ENCODE data around the gene CAMK2D. TPM values are rescaled to one million over a fixed set of nuclear protein-coding genes. Genes with fewer than 3 reads are reported as not detected.

Gene CAMK2D
- total RNA-seq, 1 experiment from 2014 or later = 9.0 TPM

GRCh38 chr4:113727802-113728201, 33.7 kb downstream of the CAMK2D start:
- Histone ChIP-seq H3K27me3 (ENCODE audit: insufficient read depth, low read length) (no peaks in the 10 kb centered on the region), H3K79me1 (ENCODE audit: insufficient read depth, low read depth, low read length, poor library complexity, severe bottlenecking) (no peaks in the 10 kb centered on the region), H3K23ac (ENCODE audit: insufficient read length, low read depth, low read length) (no peak overlapping the region), H4K8ac (replicated peaks; ENCODE audit: insufficient read length, low read depth, low read length) (no peak overlapping the region), H3K4me2 (ENCODE audit: insufficient read depth, insufficient read length, low read length) (no peak overlapping the region), H3K27ac (ENCODE audit: insufficient read length, low read depth, low read length) (no peak overlapping the region), H2BK5ac (ENCODE audit: insufficient read length, low read length) (no peak overlapping the region), H4K91ac (ENCODE audit: insufficient read length, low read depth, low read length) (no peak overlapping the region), H3K18ac (ENCODE audit: insufficient read length, low read depth, low read length) (no peak overlapping the region), H3K4ac (ENCODE audit: low read depth, low read length) (no peak overlapping the region), H4K20me1 (ENCODE audit: control insufficient read depth, insufficient read depth, insufficient read length) (no peaks in the 10 kb centered on the region), H3K23me2 (ENCODE audit: insufficient read length, low read depth, low read length, poor library complexity, severe bottlenecking) (no peaks in the 10 kb centered on the region), H2AK5ac (ENCODE audit: insufficient read length, low read length) (no peak overlapping the region), H3K9me3 (ENCODE audit: control insufficient read depth, low read depth, low read length) (no peaks in the 10 kb centered on the region), H3K4me1 (ENCODE audit: insufficient read depth, low read length) (no peaks in the 10 kb centered on the region), H3K79me2 (ENCODE audit: insufficient read depth, low read length) (no peaks in the 10 kb centered on the region), H2BK15ac (ENCODE audit: low read depth, low read length) (no peak overlapping the region), H2BK20ac (ENCODE audit: low read depth, low read length, poor library complexity, severe bottlenecking) (no peak overlapping the region), H2BK120ac (ENCODE audit: low read depth, low read length, poor library complexity, severe bottlenecking) (no peak overlapping the region), H4K5ac (ENCODE audit: insufficient read length, low read depth, low read length) (no peak overlapping the region), H3K14ac (ENCODE audit: insufficient read depth, low read length) (no peak overlapping the region), H3K56ac (ENCODE audit: insufficient read length, low read depth, low read length) (no peak overlapping the region), H2BK12ac (ENCODE audit: insufficient read length, low read depth, low read length) (no peak overlapping the region), H2AFZ (ENCODE audit: low read length) (no peak overlapping the region), H3K9ac (ENCODE audit: extremely low read depth, insufficient read length, low read length) (no peak overlapping the region), H3T11ph (ENCODE audit: low read length) (no peak overlapping the region)
- H3K4me1 Mint-ChIP-seq = no peaks in the 10 kb centered on the region
- no peak overlapping the region for H3K27ac Mint-ChIP-seq
- no peaks in the 10 kb centered on the region for H3K27me3 Mint-ChIP-seq (ENCODE audit: low read depth)
- H3K36me3 Mint-ChIP-seq (ENCODE audit: insufficient read depth in 1 of 3, low read depth in 3 of 3) = no peaks in the 10 kb centered on the region
- H3K4me3 Mint-ChIP-seq = no peak overlapping the region
- H3K9me3 Mint-ChIP-seq = no peaks in the 10 kb centered on the region
- no CpG with 5 or more reads among the region's 1 CpG for WGBS (ENCODE audit: extremely low coverage, insufficient read length, low lambda C conversion rate)
- no peak for DNase-seq
- TF ChIP-seq CTCF (conservative IDR thresholded peaks at IDR 0.05) = no peak
